ENCODE results near the gene CSDE1.

DNA sequence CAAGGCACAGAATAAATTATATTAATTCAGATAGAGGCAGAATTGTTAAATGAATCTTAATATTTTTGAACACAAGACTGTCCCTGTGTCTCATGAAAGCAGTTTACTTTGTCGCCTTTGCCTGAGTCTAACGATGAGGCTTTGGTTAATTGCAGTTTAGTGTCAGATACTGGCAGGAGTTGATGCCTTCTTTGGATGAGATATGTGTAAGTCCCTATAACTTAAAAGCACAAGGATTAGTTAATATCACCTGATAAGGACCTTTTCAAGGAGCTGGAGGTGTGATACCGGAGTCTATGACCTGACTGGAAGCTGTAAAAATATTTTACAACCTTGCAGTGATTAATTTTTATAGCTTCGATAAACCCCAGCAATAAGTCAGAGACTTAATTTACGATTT lies 24.7 kb upstream of the CSDE1 start:
- TF ChIP-seq CTCF (IDR thresholded peaks at IDR 0.05; ENCODE audit: poor library complexity) (no peak), EZH2phosphoT487 (IDR thresholded peaks at IDR 0.05; ENCODE audit: low read depth, severe bottlenecking, unreplicated experiment) (no peak)

All from hepatocyte (in vitro differentiated cells).